Gastrocnemius medialis (tissue), 4 donors: ENCODE data around the gene ALG11. TPM values are rescaled to one million over a fixed set of nuclear protein-coding genes. Genes with fewer than 3 reads are reported as not detected.

Source experiments
- ATAC-seq, 2 donors: fragments of 150-250 bp; one replicate each; pipeline ENCODE4 v1.9.1; 2016
- DNase-seq, 2 donors: peaks; one replicate each; pipeline ENCODE4 v3.0.0-alpha.2; 2019
- H3K27ac ChIP-seq, 4 donors: fragments of 200-600 bp; sonication (generic); 1 replicate in 1 of 4; 2 replicates in 3 of 4; pipeline ENCODE4 v1.5.1; 2016 to 2018; ENCODE audit warnings: mild to moderate bottlenecking in 2 of 4, moderate library complexity in 1 of 4
- H3K27me3 ChIP-seq, 3 donors: fragments of 200-600 bp; sonication (generic) in 2 of 3; 1 replicate in 1 of 3; 2 replicates in 2 of 3; pipeline versions ENCODE4 v1.5.1 to v1.6.0; 2016 to 2019; ENCODE audit warnings: mild to moderate bottlenecking in 1 of 3, moderate library complexity in 1 of 3
- H3K36me3 ChIP-seq, 2 donors: fragments of 200-600 bp; sonication (generic) in 1 of 2; one replicate each; pipeline ENCODE4 v1.5.1; 2017 to 2018
- H3K4me1 ChIP-seq, 2 donors: fragments of 200-600 bp; sonication (generic) in 1 of 2; one replicate each; pipeline ENCODE4 v1.5.1; 2016 to 2017; ENCODE audit warnings: mild to moderate bottlenecking in 2 of 2
- H3K4me3 ChIP-seq, 4 donors: fragments of 200-600 bp; sonication (generic) in 3 of 4; 1 replicate in 1 of 4; 2 replicates in 3 of 4; pipeline ENCODE4 v1.5.1; 2016 to 2019; ENCODE audit warnings: mild to moderate bottlenecking in 2 of 4
- H3K9me3 ChIP-seq, 3 donors: fragments of 200-600 bp; sonication (generic) in 2 of 3; 1 replicate in 1 of 3; 2 replicates in 2 of 3; pipeline ENCODE4 v1.5.1; 2016 to 2019
- CTCF ChIP-seq, 5 experiments: fragments of 450-650 bp in 3 of 5; fragments of 200-600 bp in 2 of 5; sonication (generic) in 2 of 5; IDR thresholded peaks in 4 of 5; conservative IDR thresholded peaks in 1 of 5; 1 replicate in 4 of 5; 2 replicates in 1 of 5; pipeline ENCODE4 v1.5.1; 2016 to 2019; ENCODE audit warnings: antibody characterized with exemption in 5 of 5, mild to moderate bottlenecking in 3 of 5, moderate library complexity in 3 of 5
- POLR2A ChIP-seq, 2 donors: fragments of 450-650 bp; IDR thresholded peaks; one replicate each; pipeline ENCODE4 v1.6.1; 2017; ENCODE audit warnings: antibody characterized with exemption in 2 of 2, mild to moderate bottlenecking in 2 of 2, moderate library complexity in 2 of 2
- in situ Hi-C, 4 donors: fragments of 200-750 bp; cut with MboI; loops; one replicate each; pipeline versions ENCODE4 v1.15.0 to v1.8.0; 2017; ENCODE audit warnings: low sequenced_read_pairs in 4 of 4
- intact Hi-C: fragments of 100-400 bp; cut with DNase I; formaldehyde crosslinking; loops from one replicate; pipeline ENCODE4 v1.15.1; 2023; ENCODE audit warnings: low total_unique reads
- total RNA-seq, 4 donors: library from RNA; depleted of rRNA; stranded (reverse); fragments of >200 nt; gene quantifications; one replicate each; pipeline versions ENCODE4 v1.1.0 to v1.2.3, GENCODE V29; 2016

Gene ALG11
- 10 to 100 TPM in 2 of 4 donors, 1 to 10 TPM in 2; 8.9 to 14.2 (median 10.1) TPM for total RNA-seq

GRCh38 chr13:52011632-52012511 is at the start of gene ALG11:
Gene ALG11 (plus strand): TSS chr13:52012398. CDS start chr13:52012419, 21 bp downstream.
- in situ Hi-C loops: loop anchor here (25.0 kb wide), 3 partner anchors 200 to 450 kb away; partner anchors contain the start of genes CKAP2 (in 2 of the 4), VPS36 (in 2 of the 4) and DHRS12 (in 1 of the 4)

GRCh38 chr13:51966186-51966585 is 46.0 kb upstream of the ALG11 start:
- intact Hi-C loops: no loop called here
- no peak for ATAC-seq
- no peak overlapping the region for H3K27ac ChIP-seq
- H3K4me3 ChIP-seq: no peak overlapping the region
- DNase-seq: no peak
- H3K27me3 ChIP-seq: no peaks in the 10 kb centered on the region
- in situ Hi-C loops: no loop called here
- peaks cover 0 to 4% of the 10 kb centered on the region in 2 donors for H3K4me1 ChIP-seq
- H3K36me3 ChIP-seq: peaks cover 0 to 4% of the 10 kb centered on the region in 2 donors
- H3K9me3 ChIP-seq: no peaks in the 10 kb centered on the region
- TF ChIP-seq POLR2A (IDR thresholded peaks at IDR 0.05) (no peak), CTCF (IDR thresholded peaks at IDR 0.05 in 4 of 5, conservative IDR thresholded peaks at IDR 0.05 in 1 of 5) (no peak)

More at GRCh38 chr13:52011632-52012511, at the start of gene ALG11:
- no peaks in the 10 kb centered on the region for H3K36me3 ChIP-seq
- TF ChIP-seq CTCF (IDR thresholded peaks at IDR 0.05 in 4 of 5, conservative IDR thresholded peaks at IDR 0.05 in 1 of 5) (peak in 1 of 5 experiments; percentile 23), POLR2A (IDR thresholded peaks at IDR 0.05) (peak; percentile 44 to 64)
- no peaks in the 10 kb centered on the region for H3K27me3 ChIP-seq
- H3K4me3 ChIP-seq: peak within 1 kb of the TSS; percentile 84 to 92 (median 88)
- H3K4me1 ChIP-seq: peaks cover 24 to 25% of the 10 kb centered on the region in 2 donors
- ATAC-seq: peak; percentile 98
- peak within 1 kb of the TSS; percentile 83 to 90 (median 86) for H3K27ac ChIP-seq
- intact Hi-C loops: loop anchor here (2.0 to 10.0 kb wide), 5 partner anchors 183 to 643 kb away; partner anchors contain the start of genes INTS6, SUGT1 and VPS36
- peak; percentile 99 for DNase-seq
- no peaks in the 10 kb centered on the region for H3K9me3 ChIP-seq

- intact Hi-C loops (no loop called here), in situ Hi-C loops (no loop called here)
- DNase-seq (no peak), ATAC-seq (peak; percentile 41 to 72)
- no peak overlapping the region for H3K4me3 ChIP-seq
- H3K27me3 ChIP-seq: no peaks in the 10 kb centered on the region
- TF ChIP-seq CTCF (IDR thresholded peaks at IDR 0.05 in 4 of 5, conservative IDR thresholded peaks at IDR 0.05 in 1 of 5) (no peak), POLR2A (IDR thresholded peaks at IDR 0.05) (no peak)
- peaks cover 0 to 4% of the 10 kb centered on the region in 2 donors for H3K36me3 ChIP-seq
- H3K9me3 ChIP-seq: no peaks in the 10 kb centered on the region
- H3K4me1 ChIP-seq: peaks cover 0 to 4% of the 10 kb centered on the region in 2 donors
- H3K27ac ChIP-seq: peak overlapping the region; percentile 46 to 67 (median 62)
Measured at GRCh38 chr13:51967482-51968446, 44.4 kb upstream of the ALG11 start.

GRCh38 chr13:51970349-51970748 is 41.8 kb upstream of the ALG11 start:
- Histone ChIP-seq H3K4me1 (peaks cover 0 to 4% of the 10 kb centered on the region in 2 donors), H3K27me3 (no peaks in the 10 kb centered on the region), H3K4me3 (no peak overlapping the region), H3K9me3 (no peaks in the 10 kb centered on the region), H3K36me3 (peaks cover 0 to 4% of the 10 kb centered on the region in 2 donors), H3K27ac (no peak overlapping the region)
- DNase-seq (no peak), ATAC-seq (no peak)
- TF ChIP-seq CTCF (IDR thresholded peaks at IDR 0.05 in 4 of 5, conservative IDR thresholded peaks at IDR 0.05 in 1 of 5): no peak
- TF ChIP-seq POLR2A (IDR thresholded peaks at IDR 0.05): no peak
- in situ Hi-C loops (no loop called here), intact Hi-C loops (no loop called here)
